Measurements from ENCODE around the gene LPAR5.

Gene LPAR5

DNA sequence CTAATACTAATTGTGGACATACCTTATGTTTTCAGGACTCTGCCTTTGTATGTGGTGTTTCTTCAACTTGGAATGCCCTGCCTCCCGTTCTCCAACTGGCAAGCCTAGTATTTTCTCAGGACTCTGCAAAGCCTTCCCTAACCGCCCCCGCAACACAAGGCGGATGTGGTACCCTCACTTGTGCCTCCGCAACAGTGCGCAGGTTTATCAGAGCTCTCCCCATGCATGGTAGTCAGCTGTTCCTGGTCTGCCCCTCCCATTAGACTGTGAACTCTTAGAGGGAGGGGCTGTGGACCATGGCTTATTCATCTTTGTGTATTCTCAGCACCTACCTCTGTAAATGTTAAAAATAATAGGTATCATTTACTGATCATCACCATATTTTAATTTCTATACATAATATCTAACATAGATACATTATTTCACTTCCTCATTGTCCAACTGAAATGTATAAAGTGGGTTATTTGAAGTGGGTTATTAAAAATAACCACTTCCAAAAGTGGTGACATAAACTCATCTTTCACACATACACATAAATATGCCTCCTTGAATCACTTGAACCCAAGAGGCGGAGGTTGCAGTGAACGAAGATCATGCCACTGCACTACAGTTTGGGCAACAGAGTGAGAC lies 9.0 kb downstream of the LPAR5 start (continued):
- TF ChIP-seq, protein P1, sequence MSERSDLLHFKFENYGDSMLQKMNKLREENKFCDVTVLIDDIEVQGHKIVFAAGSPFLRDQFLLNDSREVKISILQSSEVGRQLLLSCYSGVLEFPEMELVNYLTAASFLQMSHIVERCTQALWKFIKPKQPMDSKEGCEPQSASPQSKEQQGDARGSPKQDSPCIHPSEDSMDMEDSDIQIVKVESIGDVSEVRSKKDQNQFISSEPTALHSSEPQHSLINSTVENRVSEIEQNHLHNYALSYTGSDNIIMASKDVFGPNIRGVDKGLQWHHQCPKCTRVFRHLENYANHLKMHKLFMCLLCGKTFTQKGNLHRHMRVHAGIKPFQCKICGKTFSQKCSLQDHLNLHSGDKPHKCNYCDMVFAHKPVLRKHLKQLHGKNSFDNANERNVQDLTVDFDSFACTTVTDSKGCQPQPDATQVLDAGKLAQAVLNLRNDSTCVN (tag by site-specific recombination; optimal IDR thresholded peaks at IDR 0.05): no peak
- TF ChIP-seq, protein P2, sequence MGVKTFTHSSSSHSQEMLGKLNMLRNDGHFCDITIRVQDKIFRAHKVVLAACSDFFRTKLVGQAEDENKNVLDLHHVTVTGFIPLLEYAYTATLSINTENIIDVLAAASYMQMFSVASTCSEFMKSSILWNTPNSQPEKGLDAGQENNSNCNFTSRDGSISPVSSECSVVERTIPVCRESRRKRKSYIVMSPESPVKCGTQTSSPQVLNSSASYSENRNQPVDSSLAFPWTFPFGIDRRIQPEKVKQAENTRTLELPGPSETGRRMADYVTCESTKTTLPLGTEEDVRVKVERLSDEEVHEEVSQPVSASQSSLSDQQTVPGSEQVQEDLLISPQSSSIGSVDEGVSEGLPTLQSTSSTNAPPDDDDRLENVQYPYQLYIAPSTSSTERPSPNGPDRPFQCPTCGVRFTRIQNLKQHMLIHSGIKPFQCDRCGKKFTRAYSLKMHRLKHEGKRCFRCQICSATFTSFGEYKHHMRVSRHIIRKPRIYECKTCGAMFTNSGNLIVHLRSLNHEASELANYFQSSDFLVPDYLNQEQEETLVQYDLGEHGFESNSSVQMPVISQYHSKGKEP (tag by site-specific recombination; IDR thresholded peaks at IDR 0.05): no peak
- TF ChIP-seq ZNF670 (tag by site-specific recombination; IDR thresholded peaks at IDR 0.05; ENCODE audit: low read depth): no peak
- TF ChIP-seq ZNF423 (tag by site-specific recombination; IDR thresholded peaks at IDR 0.05): no peak
- TF ChIP-seq ZNF510 (tag by site-specific recombination; IDR thresholded peaks at IDR 0.05; ENCODE audit: insufficient replicate concordance): no peak

DNA sequence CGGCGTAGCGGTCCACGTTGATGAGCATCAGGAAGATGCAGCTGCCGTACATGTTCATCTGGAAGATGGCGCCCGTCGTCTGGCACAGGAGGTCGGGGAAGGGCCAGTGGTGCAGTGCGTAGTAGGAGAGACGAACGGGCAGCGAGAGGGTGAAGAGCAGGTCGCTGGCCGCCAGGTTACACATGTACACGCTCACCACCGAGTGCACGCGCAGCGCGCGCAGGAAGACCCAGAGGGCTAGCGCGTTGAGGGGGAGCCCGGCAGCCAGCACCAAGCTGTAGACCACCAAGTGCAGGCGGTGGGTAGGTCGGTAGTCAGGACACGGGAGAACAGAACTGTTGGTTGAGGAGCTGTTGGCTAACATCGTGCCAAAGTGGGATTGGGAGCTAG lies 14.9 kb downstream of the LPAR5 start:
- Histone ChIP-seq H3K4me3 (ENCODE audit: low read depth, low read length) (no peak overlapping the region), H3K9me3 (ENCODE audit: control insufficient read depth, insufficient read depth, low read depth, low read length) (no peaks in the 10 kb centered on the region), H3K36me3 (ENCODE audit: control insufficient read depth in 2 of 2, insufficient read depth in 1 of 2, low read length in 2 of 2) (no peaks in the 10 kb centered on the region), H3K27ac (ENCODE audit: extremely low read depth, low read depth, low read length) (no peak overlapping the region), H3K4me1 (ENCODE audit: control insufficient read depth, insufficient read depth, low read length) (no peaks in the 10 kb centered on the region)
- POLR2A ChIA-PET: interaction anchor here (1.1 kb wide), 1 partner anchor 33 kb away, joined by 3 read pairs; no protein-coding TSS in a partner anchor
- TF ChIP-seq ZNF114 (tag by site-specific recombination; IDR thresholded peaks at IDR 0.05): no peak
- TF ChIP-seq, protein P3, sequence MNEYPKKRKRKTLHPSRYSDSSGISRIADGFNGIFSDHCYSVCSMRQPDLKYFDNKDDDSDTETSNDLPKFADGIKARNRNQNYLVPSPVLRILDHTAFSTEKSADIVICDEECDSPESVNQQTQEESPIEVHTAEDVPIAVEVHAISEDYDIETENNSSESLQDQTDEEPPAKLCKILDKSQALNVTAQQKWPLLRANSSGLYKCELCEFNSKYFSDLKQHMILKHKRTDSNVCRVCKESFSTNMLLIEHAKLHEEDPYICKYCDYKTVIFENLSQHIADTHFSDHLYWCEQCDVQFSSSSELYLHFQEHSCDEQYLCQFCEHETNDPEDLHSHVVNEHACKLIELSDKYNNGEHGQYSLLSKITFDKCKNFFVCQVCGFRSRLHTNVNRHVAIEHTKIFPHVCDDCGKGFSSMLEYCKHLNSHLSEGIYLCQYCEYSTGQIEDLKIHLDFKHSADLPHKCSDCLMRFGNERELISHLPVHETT (tag by site-specific recombination; IDR thresholded peaks at IDR 0.05): no peak
- TF ChIP-seq YY1 (tag by site-specific recombination; IDR thresholded peaks at IDR 0.05): no peak
- TF ChIP-seq, protein P4, sequence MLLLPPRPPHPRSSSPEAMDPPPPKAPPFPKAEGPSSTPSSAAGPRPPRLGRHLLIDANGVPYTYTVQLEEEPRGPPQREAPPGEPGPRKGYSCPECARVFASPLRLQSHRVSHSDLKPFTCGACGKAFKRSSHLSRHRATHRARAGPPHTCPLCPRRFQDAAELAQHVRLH (tag by site-specific recombination; IDR thresholded peaks at IDR 0.05): no peak
- no peak for TF ChIP-seq HOXD13 (CRISPR knock-in tag; IDR thresholded peaks at IDR 0.05; ENCODE audit: borderline replicate concordance)
- TF ChIP-seq ZNF146 (tag by site-specific recombination; IDR thresholded peaks at IDR 0.05): no peak
- TF ChIP-seq ZNF248 (tag by site-specific recombination; IDR thresholded peaks at IDR 0.05): no peak
- TF ChIP-seq GLIS2 (tag by site-specific recombination; IDR thresholded peaks at IDR 0.05): no peak
- TF ChIP-seq GLIS1 (tag by site-specific recombination; IDR thresholded peaks at IDR 0.05): no peak
- TF ChIP-seq, protein P5, sequence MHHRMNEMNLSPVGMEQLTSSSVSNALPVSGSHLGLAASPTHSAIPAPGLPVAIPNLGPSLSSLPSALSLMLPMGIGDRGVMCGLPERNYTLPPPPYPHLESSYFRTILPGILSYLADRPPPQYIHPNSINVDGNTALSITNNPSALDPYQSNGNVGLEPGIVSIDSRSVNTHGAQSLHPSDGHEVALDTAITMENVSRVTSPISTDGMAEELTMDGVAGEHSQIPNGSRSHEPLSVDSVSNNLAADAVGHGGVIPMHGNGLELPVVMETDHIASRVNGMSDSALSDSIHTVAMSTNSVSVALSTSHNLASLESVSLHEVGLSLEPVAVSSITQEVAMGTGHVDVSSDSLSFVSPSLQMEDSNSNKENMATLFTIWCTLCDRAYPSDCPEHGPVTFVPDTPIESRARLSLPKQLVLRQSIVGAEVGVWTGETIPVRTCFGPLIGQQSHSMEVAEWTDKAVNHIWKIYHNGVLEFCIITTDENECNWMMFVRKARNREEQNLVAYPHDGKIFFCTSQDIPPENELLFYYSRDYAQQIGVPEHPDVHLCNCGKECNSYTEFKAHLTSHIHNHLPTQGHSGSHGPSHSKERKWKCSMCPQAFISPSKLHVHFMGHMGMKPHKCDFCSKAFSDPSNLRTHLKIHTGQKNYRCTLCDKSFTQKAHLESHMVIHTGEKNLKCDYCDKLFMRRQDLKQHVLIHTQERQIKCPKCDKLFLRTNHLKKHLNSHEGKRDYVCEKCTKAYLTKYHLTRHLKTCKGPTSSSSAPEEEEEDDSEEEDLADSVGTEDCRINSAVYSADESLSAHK (tag by site-specific recombination; IDR thresholded peaks at IDR 0.05): no peak
- no peak for TF ChIP-seq ZNF837 (tag by site-specific recombination; IDR thresholded peaks at IDR 0.05)
- TF ChIP-seq ZNF416 (tag by site-specific recombination; IDR thresholded peaks at IDR 0.05): no peak
- TF ChIP-seq, protein P6, sequence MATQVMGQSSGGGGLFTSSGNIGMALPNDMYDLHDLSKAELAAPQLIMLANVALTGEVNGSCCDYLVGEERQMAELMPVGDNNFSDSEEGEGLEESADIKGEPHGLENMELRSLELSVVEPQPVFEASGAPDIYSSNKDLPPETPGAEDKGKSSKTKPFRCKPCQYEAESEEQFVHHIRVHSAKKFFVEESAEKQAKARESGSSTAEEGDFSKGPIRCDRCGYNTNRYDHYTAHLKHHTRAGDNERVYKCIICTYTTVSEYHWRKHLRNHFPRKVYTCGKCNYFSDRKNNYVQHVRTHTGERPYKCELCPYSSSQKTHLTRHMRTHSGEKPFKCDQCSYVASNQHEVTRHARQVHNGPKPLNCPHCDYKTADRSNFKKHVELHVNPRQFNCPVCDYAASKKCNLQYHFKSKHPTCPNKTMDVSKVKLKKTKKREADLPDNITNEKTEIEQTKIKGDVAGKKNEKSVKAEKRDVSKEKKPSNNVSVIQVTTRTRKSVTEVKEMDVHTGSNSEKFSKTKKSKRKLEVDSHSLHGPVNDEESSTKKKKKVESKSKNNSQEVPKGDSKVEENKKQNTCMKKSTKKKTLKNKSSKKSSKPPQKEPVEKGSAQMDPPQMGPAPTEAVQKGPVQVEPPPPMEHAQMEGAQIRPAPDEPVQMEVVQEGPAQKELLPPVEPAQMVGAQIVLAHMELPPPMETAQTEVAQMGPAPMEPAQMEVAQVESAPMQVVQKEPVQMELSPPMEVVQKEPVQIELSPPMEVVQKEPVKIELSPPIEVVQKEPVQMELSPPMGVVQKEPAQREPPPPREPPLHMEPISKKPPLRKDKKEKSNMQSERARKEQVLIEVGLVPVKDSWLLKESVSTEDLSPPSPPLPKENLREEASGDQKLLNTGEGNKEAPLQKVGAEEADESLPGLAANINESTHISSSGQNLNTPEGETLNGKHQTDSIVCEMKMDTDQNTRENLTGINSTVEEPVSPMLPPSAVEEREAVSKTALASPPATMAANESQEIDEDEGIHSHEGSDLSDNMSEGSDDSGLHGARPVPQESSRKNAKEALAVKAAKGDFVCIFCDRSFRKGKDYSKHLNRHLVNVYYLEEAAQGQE (tag by site-specific recombination; IDR thresholded peaks at IDR 0.05): no peak
- no peak for TF ChIP-seq HOXA7 (CRISPR knock-in tag; IDR thresholded peaks at IDR 0.05; ENCODE audit: borderline replicate concordance)
- no peak for TF ChIP-seq ZNF560 (tag by site-specific recombination; IDR thresholded peaks at IDR 0.05; ENCODE audit: borderline replicate concordance)
- TF ChIP-seq ZNF37A (tag by site-specific recombination; IDR thresholded peaks at IDR 0.05): no peak
- no peak for TF ChIP-seq OVOL3 (tag by site-specific recombination; IDR thresholded peaks at IDR 0.05)
- TF ChIP-seq ZNF596 (tag by site-specific recombination; IDR thresholded peaks at IDR 0.05): no peak
- no peak for TF ChIP-seq ZNF10 (tag by site-specific recombination; IDR thresholded peaks at IDR 0.05)
- CTCF ChIA-PET: interaction anchor here (0.8 to 1.1 kb wide), 2 partner anchors 14 to 15 kb away, joined by 3 to 4 read pairs; partner anchors contain the start of gene LPAR5
